Prostate gland (tissue), 2 donors: ENCODE results near the gene GNPTAB. TPM values are rescaled to one million over a fixed set of nuclear protein-coding genes. Genes with fewer than 3 reads are reported as not detected.

Experiments used
- DNase-seq: peaks from one replicate; pipeline ENCODE4 v3.0.0-alpha.2; 2019; ENCODE audit warnings: low spot score
- H3K27ac ChIP-seq, 2 donors: fragments of 200-600 bp; sonication (generic); 2 replicates each; pipeline ENCODE4 v1.5.1; 2017 to 2019
- H3K27me3 ChIP-seq: fragments of 200-600 bp; sonication (generic); replicated peaks from 2 replicates; pipeline ENCODE4 v1.5.1; 2019; ENCODE audit not compliant: insufficient read depth
- H3K36me3 ChIP-seq, 2 donors: fragments of 200-600 bp; sonication (generic); 1 replicate in 1 of 2; 2 replicates in 1 of 2; pipeline versions ENCODE4 v1.5.1 to v1.8.1; 2017 to 2019
- H3K4me1 ChIP-seq: fragments of 200-600 bp; sonication (generic); replicated peaks from 2 replicates; pipeline ENCODE4 v1.5.1; 2019
- H3K4me3 ChIP-seq, 2 donors: fragments of 200-600 bp; sonication (generic); 2 replicates each; pipeline ENCODE4 v1.5.1; 2017 to 2019
- H3K9me3 ChIP-seq: fragments of 200-600 bp; sonication (generic); 2 replicates; pipeline ENCODE4 v1.5.1; 2017
- POLR2A ChIP-seq: fragments of 450-650 bp; IDR thresholded peaks from one replicate; pipeline ENCODE4 v1.6.1; 2016; ENCODE audit warnings: antibody characterized with exemption, mild to moderate bottlenecking
- POLR2AphosphoS5 ChIP-seq: sonication (generic); formaldehyde crosslinking; IDR thresholded peaks from one replicate; pipeline ENCODE4 v1.6.1; 2017; ENCODE audit warnings: antibody characterized with exemption
- WGBS: methylation state at CpG from one replicate; pipeline ENCODE4 v1.1.5; 2018; 5-methylcytosine and 5-hydroxymethylcytosine counted together
- intact Hi-C: fragments of 100-400 bp; cut with DNase I; formaldehyde crosslinking; loops from one replicate; pipeline ENCODE4 v1.14.2; 2022
- total RNA-seq, 2 donors: library from RNA; depleted of rRNA; stranded (reverse); fragments of >200 nt; gene quantifications; one replicate each; pipeline ENCODE4 v1.1.0, GENCODE V29; 2016
- TF ChIP-seq, protein P1 (sequence below), 4 experiments: fragments of 200-600 bp in 2 of 4; fragments of 450-650 bp in 2 of 4; sonication (generic) in 2 of 4; IDR thresholded peaks; 1 replicate in 3 of 4; 2 replicates in 1 of 4; pipeline ENCODE4 v1.5.1; 2016 to 2019; ENCODE audit warnings: antibody characterized with exemption in 4 of 4, mild to moderate bottlenecking in 2 of 4, moderate library complexity in 2 of 4

The GNPTAB gene
- total RNA-seq, 2 donors from 2014 or later = 49.9 to 52.7 TPM

DNA sequence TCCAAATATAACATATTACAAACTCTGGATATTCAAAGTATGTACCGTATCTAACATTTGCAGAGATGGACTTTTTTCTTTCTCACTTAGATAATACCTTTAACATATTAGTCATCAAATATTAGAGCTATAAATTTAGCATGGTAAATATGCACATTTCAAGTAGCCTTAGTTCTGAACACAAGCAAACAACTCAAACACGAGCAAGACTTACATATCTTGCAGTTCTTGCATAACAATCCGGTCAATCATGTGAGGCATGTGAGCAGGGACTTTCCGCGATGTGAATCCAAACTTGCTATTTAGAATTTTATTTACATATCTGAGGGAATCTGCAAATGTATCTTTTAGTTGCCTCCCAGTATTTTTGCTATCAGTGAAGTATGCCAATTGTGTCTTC lies 69.4 kb downstream of the GNPTAB start:
- no peaks in the 10 kb centered on the region for H3K36me3 ChIP-seq
- peak overlapping the region in 1 of 2 donors; percentile 26 for H3K27ac ChIP-seq
- H3K9me3 ChIP-seq = no peaks in the 10 kb centered on the region
- intact Hi-C loops = loop anchor here (10.0 kb wide), 1 partner anchor 267 kb away; no protein-coding TSS in a partner anchor
- H3K4me1 ChIP-seq = peaks cover 3% of the 10 kb centered on the region
- DNase-seq = peak; percentile 48
- no peak overlapping the region for H3K4me3 ChIP-seq
- H3K27me3 ChIP-seq = no peaks in the 10 kb centered on the region
- 51% methylated on average over 5 of the region's 5 CpGs for WGBS
- TF ChIP-seq, protein P1, sequence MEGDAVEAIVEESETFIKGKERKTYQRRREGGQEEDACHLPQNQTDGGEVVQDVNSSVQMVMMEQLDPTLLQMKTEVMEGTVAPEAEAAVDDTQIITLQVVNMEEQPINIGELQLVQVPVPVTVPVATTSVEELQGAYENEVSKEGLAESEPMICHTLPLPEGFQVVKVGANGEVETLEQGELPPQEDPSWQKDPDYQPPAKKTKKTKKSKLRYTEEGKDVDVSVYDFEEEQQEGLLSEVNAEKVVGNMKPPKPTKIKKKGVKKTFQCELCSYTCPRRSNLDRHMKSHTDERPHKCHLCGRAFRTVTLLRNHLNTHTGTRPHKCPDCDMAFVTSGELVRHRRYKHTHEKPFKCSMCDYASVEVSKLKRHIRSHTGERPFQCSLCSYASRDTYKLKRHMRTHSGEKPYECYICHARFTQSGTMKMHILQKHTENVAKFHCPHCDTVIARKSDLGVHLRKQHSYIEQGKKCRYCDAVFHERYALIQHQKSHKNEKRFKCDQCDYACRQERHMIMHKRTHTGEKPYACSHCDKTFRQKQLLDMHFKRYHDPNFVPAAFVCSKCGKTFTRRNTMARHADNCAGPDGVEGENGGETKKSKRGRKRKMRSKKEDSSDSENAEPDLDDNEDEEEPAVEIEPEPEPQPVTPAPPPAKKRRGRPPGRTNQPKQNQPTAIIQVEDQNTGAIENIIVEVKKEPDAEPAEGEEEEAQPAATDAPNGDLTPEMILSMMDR (IDR thresholded peaks at IDR 0.05) = no peak
- TF ChIP-seq POLR2A (no peak), POLR2AphosphoS5 (peak; percentile 66)

DNA sequence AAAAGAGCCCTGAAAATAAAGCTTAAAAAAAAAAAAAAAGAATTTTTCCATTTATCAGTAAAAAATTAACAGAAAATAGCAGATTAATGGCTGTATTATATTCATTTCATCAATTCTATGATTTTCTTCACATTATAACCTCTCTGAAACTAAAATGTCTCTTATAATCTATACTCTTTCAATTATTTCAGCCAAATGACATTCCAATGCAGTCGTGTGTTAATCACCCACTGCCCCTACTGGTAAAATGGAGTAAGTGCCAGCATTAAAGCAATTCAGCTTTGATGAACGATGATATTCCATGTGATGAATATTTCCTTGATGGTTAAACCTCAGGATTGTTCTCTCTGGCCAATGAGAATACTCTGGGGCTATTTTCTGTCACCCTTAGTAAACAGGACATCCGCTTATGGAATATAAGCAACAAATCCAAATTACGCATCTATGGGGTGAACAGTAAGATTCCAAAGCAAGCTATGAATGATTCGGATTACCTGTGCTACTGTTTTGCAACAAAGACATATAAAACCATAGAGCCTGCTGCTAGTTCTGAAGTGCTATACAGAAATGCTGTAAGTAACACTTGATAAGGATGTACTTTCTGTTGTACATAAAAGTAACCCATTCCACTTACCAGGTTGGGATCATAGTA lies 71.2 kb downstream of the GNPTAB start:
- Histone ChIP-seq H3K36me3 (no peaks in the 10 kb centered on the region), H3K4me3 (no peak overlapping the region), H3K27me3 (no peaks in the 10 kb centered on the region), H3K27ac (no peak overlapping the region), H3K4me1 (no peaks in the 10 kb centered on the region), H3K9me3 (no peaks in the 10 kb centered on the region)
- TF ChIP-seq, protein P1 (IDR thresholded peaks at IDR 0.05) = peak; percentile 13 to 76 (median 60)
- TF ChIP-seq POLR2A (no peak), POLR2AphosphoS5 (no peak)
- DNase-seq = no peak
- intact Hi-C loops = loop anchor here (5.0 to 10.0 kb wide), 3 partner anchors 192 to 355 kb away; partner anchors contain the start of gene ARL1
- WGBS = 65% methylated on average over 5 of the region's 5 CpGs

DNA sequence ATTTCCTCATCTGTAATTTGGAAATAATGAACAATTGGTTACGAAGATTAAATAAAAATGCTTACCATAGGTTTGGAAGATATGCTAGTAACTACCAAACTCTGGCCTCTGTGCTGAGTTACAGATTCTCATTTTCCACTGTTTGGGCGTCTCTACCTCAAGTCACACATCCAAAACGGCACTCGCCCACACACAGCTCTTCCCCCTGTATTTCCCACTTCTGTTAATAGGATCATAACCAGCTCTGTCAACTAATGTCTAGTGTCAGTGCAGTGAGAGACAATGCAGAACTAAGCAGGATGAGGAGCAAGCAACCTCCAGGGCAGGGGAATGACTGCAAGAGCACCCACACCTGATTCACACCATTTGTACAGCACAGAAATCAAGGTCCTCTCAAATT lies 80.6 kb downstream of the GNPTAB start:
- H3K36me3 ChIP-seq = no peaks in the 10 kb centered on the region
- intact Hi-C loops = loop anchor here (10.0 kb wide), 1 partner anchor 345 kb away; the partner anchor contains the start of gene ARL1
- H3K9me3 ChIP-seq = no peaks in the 10 kb centered on the region
- no peaks in the 10 kb centered on the region for H3K27me3 ChIP-seq
- no peaks in the 10 kb centered on the region for H3K4me1 ChIP-seq
- H3K4me3 ChIP-seq = no peak overlapping the region
- WGBS = 88% methylated on average over 4 of the region's 4 CpGs
- no peak for TF ChIP-seq POLR2AphosphoS5
- TF ChIP-seq, protein P1 (IDR thresholded peaks at IDR 0.05) = no peak
- no peak for TF ChIP-seq POLR2A
- H3K27ac ChIP-seq = no peak overlapping the region
- no peak for DNase-seq

DNA sequence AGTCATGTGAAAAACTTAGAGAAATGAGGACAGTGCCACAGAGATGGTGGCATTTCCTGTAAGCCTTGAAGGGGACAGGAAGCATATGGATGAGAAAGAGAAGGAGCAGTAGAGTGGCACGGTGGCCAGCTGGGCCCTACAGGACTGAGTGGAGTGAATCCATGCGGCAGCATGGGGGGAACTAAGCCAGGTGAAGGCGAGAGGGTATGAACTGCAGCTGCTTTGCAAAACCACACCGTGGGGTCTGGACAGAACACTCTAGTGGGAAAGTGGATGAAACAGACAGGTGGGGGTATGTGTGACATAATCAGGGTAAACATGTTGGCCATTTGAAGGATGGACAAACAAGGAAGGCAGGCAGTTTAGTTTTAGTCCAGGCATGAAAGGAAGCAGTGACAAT lies 81.1 kb downstream of the GNPTAB start:
- Histone ChIP-seq H3K4me3 (no peak overlapping the region), H3K27me3 (no peaks in the 10 kb centered on the region), H3K4me1 (no peaks in the 10 kb centered on the region), H3K36me3 (no peaks in the 10 kb centered on the region), H3K9me3 (no peaks in the 10 kb centered on the region), H3K27ac (no peak overlapping the region)
- intact Hi-C loops = loop anchor here (10.0 kb wide), 1 partner anchor 345 kb away; the partner anchor contains the start of gene ARL1
- WGBS = 78% methylated on average over 4 of the region's 4 CpGs
- TF ChIP-seq, protein P1 (IDR thresholded peaks at IDR 0.05) = no peak
- TF ChIP-seq POLR2AphosphoS5 (no peak), POLR2A (no peak)
- DNase-seq = no peak

DNA sequence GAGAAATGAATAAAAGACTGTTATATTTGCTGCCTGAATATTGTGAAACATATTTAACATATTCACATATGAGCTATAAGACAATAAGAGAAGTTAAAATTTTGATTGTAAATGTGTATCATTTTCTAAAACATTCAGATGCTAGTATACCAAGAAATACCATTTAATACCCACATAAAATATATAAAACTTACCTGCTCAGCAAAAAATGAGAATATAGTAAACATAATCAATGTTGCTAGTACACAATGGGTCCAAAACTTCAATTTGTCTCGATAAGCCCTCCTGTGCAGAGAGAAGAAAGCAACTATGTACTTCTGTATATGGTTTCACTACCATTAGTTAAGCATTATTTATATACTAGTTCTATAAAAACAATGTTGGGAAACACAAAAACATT lies 81.9 kb downstream of the GNPTAB start:
- Histone ChIP-seq H3K9me3 (no peaks in the 10 kb centered on the region), H3K4me1 (no peaks in the 10 kb centered on the region), H3K27ac (no peak overlapping the region), H3K27me3 (no peaks in the 10 kb centered on the region), H3K4me3 (no peak overlapping the region), H3K36me3 (no peaks in the 10 kb centered on the region)
- DNase-seq = no peak
- intact Hi-C loops = no loop called here
- TF ChIP-seq POLR2A (no peak), POLR2AphosphoS5 (no peak)
- TF ChIP-seq, protein P1 (IDR thresholded peaks at IDR 0.05) = no peak
- WGBS = 88% methylated on average over 1 of the region's 1 CpG
